Hepatocyte (in vitro differentiated cells): ENCODE results near the gene MICAL3.

ENCODE experiments used
- CTCF ChIP-seq: fragments of 200-600 bp; sonication (generic); IDR thresholded peaks from 2 replicates; pipeline ENCODE4 v1.5.1; 2016; ENCODE audit warnings: antibody characterized with exemption, mild to moderate bottlenecking; ENCODE audit not compliant: poor library complexity
- EZH2 ChIP-seq: fragments of 200-600 bp; sonication (generic); IDR thresholded peaks from 2 replicates; pipeline ENCODE4 v1.6.1; 2016; ENCODE audit warnings: antibody characterized with exemption, mild to moderate bottlenecking, borderline replicate concordance
- EZH2phosphoT487 ChIP-seq: fragments of 200-600 bp; sonication (generic); IDR thresholded peaks from one replicate; pipeline ENCODE4 v1.6.1; 2018; ENCODE audit warnings: antibody characterized with exemption, mild to moderate bottlenecking, low read depth, moderate library complexity; ENCODE audit not compliant: unreplicated experiment, severe bottlenecking

- TF ChIP-seq CTCF, result no peak
- TF ChIP-seq EZH2, result no peak
- no peak for TF ChIP-seq EZH2phosphoT487
Observed at GRCh38 chr22:17853073-17853472, 171.3 kb downstream of the MICAL3 start.
